Activated naive CD4-positive, alpha-beta T cell treated with anti-CD3 and anti-CD28 coated beads, Interleukin-2, amount 10 ng/mL, durations not matched to agents 7 days and 5 days (primary cell): ENCODE measurements around the gene LOXL3.
"Not testable (repeated sequence)": the region's sequence is repeated elsewhere in the genome, so short reads cannot be mapped to it uniquely, and the experiment has no call there.

Experiments used
- CTCF ChIA-PET: fragments of 350-600 bp; sonication (Branson Sonifier 250); formaldehyde crosslinking; loops from one replicate; lab custom pipeline; 2021; ENCODE audit warnings: antibody characterized with exemption; lab: Charles Lee
- DNase-seq: peaks from one replicate; pipeline ENCODE4 v3.0.0-alpha.2; 2020
- H3K27ac Mint-ChIP-seq: one replicate; pipeline ENCODE4 v1.8.0; 2021; ENCODE audit warnings: mild to moderate bottlenecking, moderate library complexity, mixed read lengths
- H3K27me3 Mint-ChIP-seq: one replicate; pipeline ENCODE4 v1.8.0; 2021; ENCODE audit warnings: mild to moderate bottlenecking, mixed read lengths
- H3K36me3 Mint-ChIP-seq: one replicate; pipeline ENCODE4 v1.8.0; 2021; ENCODE audit warnings: mixed read lengths
- H3K4me1 Mint-ChIP-seq: one replicate; pipeline ENCODE4 v1.8.0; 2021; ENCODE audit warnings: mixed read lengths
- H3K4me3 Mint-ChIP-seq: one replicate; pipeline ENCODE4 v1.8.0; 2021; ENCODE audit warnings: mild to moderate bottlenecking, moderate library complexity, mixed read lengths
- H3K9me3 Mint-ChIP-seq: one replicate; pipeline ENCODE4 v1.8.0; 2021; ENCODE audit warnings: mixed read lengths

The LOXL3 gene

GRCh38 chr2:74566076-74566753 is 12.5 kb upstream of the LOXL3 start:
- H3K4me1 Mint-ChIP-seq = peaks cover 29% of the 10 kb centered on the region
- no peaks in the 10 kb centered on the region for H3K36me3 Mint-ChIP-seq
- H3K27me3 Mint-ChIP-seq = peaks cover 13% of the 10 kb centered on the region
- no peak overlapping the region for H3K27ac Mint-ChIP-seq
- H3K9me3 Mint-ChIP-seq = no peaks in the 10 kb centered on the region
- no peak for DNase-seq
- H3K4me3 Mint-ChIP-seq = no peak overlapping the region
- CTCF ChIA-PET = interaction anchor here (3.2 to 5.3 kb wide), 2 partner anchors 11 to 20 kb away, joined by 10 to 57 read pairs; no protein-coding TSS in a partner anchor

GRCh38 chr2:74564222-74564621 is 10.5 kb upstream of the LOXL3 start:
- CTCF ChIA-PET = interaction anchor here (0.9 kb wide), 1 partner anchor 24 kb away, joined by 4 read pairs; no protein-coding TSS in a partner anchor
- DNase-seq = no peak
- peaks cover 34% of the 10 kb centered on the region for H3K4me1 Mint-ChIP-seq
- H3K27ac Mint-ChIP-seq = no peak overlapping the region
- no peaks in the 10 kb centered on the region for H3K9me3 Mint-ChIP-seq
- H3K36me3 Mint-ChIP-seq = no peaks in the 10 kb centered on the region
- H3K27me3 Mint-ChIP-seq = peaks cover 26% of the 10 kb centered on the region
- no peak overlapping the region for H3K4me3 Mint-ChIP-seq

- no peaks in the 10 kb centered on the region for H3K9me3 Mint-ChIP-seq
- H3K27me3 Mint-ChIP-seq = peaks cover 26% of the 10 kb centered on the region
- no peak for DNase-seq
- H3K27ac Mint-ChIP-seq = no peak overlapping the region
- H3K36me3 Mint-ChIP-seq = peaks cover 2% of the 10 kb centered on the region
- CTCF ChIA-PET = no interaction called here
- no peak overlapping the region for H3K4me3 Mint-ChIP-seq
- peaks cover 28% of the 10 kb centered on the region for H3K4me1 Mint-ChIP-seq
Measured at GRCh38 chr2:74562126-74562775, 8.5 kb upstream of the LOXL3 start.

- DNase-seq, H3K4me3 Mint-ChIP-seq, H3K27ac Mint-ChIP-seq, H3K9me3 Mint-ChIP-seq, CTCF ChIA-PET: not testable (repeated sequence)
- Mint-ChIP-seq H3K27me3 (peaks cover 26% of the 10 kb centered on the region), H3K36me3 (peaks cover 12% of the 10 kb centered on the region), H3K4me1 (peaks cover 25% of the 10 kb centered on the region)
Measured at GRCh38 chr2:74561022-74561421, 7.3 kb upstream of the LOXL3 start.

DNA sequence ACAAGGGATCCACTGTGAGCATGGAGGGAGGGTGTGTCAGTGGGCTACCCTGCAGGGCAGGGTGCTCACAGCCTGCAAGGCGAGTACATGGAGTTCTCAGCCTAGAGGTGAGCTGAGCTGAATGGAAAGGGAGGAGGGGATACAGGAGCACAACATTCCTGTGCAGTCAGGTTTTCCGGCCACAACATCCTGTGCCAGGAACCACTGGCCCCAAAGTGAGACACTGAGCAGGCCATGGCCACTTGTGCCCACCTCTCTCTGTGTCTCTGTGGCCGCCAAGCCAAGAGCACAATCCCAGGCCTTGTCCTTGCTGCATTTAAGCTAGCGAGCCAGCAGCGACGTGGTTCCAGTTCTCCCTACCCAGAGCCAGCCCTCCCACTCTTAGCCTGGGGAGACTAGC is 6.8 kb upstream of the LOXL3 start:
- CTCF ChIA-PET = no interaction called here
- no peak overlapping the region for H3K27ac Mint-ChIP-seq
- H3K27me3 Mint-ChIP-seq = peaks cover 26% of the 10 kb centered on the region
- no peak overlapping the region for H3K4me3 Mint-ChIP-seq
- no peak for DNase-seq
- H3K4me1 Mint-ChIP-seq = peaks cover 28% of the 10 kb centered on the region
- H3K9me3 Mint-ChIP-seq = no peaks in the 10 kb centered on the region
- H3K36me3 Mint-ChIP-seq = peaks cover 12% of the 10 kb centered on the region

DNA sequence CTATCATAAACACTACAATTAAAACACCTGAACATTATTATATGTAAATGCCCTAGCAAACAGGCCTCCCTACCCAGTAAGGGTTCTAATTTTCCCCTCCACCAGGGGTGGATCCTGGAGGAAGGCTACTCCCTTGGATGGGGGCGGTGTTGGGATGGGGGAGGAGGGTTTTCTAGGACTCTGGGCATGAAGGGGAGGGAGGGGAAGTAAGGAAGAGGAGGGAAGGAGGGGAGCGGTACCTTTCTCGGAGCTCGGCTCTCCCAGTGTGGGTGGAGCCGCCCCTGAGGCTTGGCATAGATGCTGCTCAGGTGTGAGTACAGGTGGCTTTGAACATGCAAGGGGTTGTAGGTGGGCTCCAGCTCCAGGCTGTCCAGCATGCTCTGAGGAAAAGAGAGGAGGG is 6.2 kb upstream of the LOXL3 start:
- Mint-ChIP-seq H3K9me3 (no peaks in the 10 kb centered on the region), H3K4me1 (peaks cover 34% of the 10 kb centered on the region), H3K27me3 (peaks cover 27% of the 10 kb centered on the region), H3K36me3 (peaks cover 12% of the 10 kb centered on the region), H3K4me3 (no peak overlapping the region), H3K27ac (no peak overlapping the region)
- CTCF ChIA-PET = interaction anchor here (0.7 to 1.2 kb wide), 3 partner anchors 10 to 16 kb away, joined by 3 read pairs; no protein-coding TSS in a partner anchor
- no peak for DNase-seq

- Mint-ChIP-seq H3K36me3 (peaks cover 13% of the 10 kb centered on the region), H3K27me3 (peaks cover 32% of the 10 kb centered on the region), H3K4me1 (peaks cover 36% of the 10 kb centered on the region)
Measured at GRCh38 chr2:74558284-74559230, 4.8 kb upstream of the LOXL3 start.

GRCh38 chr2:74556831-74557370 is 3.2 kb upstream of the LOXL3 start:
- Mint-ChIP-seq H3K27me3 (peaks cover 43% of the 10 kb centered on the region), H3K4me1 (peaks cover 33% of the 10 kb centered on the region), H3K4me3 (peak overlapping the region; percentile 94), H3K36me3 (peaks cover 13% of the 10 kb centered on the region), H3K9me3 (no peaks in the 10 kb centered on the region), H3K27ac (peak overlapping the region; percentile 69)
- no peak for DNase-seq
- CTCF ChIA-PET = interaction anchor here (0.9 to 3.6 kb wide), 2 partner anchors 28 to 31 kb away, joined by 3 to 11 read pairs; no protein-coding TSS in a partner anchor

More at GRCh38 chr2:74558284-74559230, 4.8 kb upstream of the LOXL3 start:
- H3K9me3 Mint-ChIP-seq = no peaks in the 10 kb centered on the region
- CTCF ChIA-PET = interaction anchor here (0.7 to 3.6 kb wide), 4 partner anchors 12 to 41 kb away, joined by 3 to 11 read pairs (median 3); no protein-coding TSS in a partner anchor
- no peak for DNase-seq
- no peak overlapping the region for H3K4me3 Mint-ChIP-seq
- H3K27ac Mint-ChIP-seq = no peak overlapping the region

GRCh38 chr2:74556159-74556558 is 2.4 kb upstream of the LOXL3 start:
- Mint-ChIP-seq H3K36me3 (peaks cover 13% of the 10 kb centered on the region), H3K27me3 (peaks cover 42% of the 10 kb centered on the region), H3K9me3 (no peaks in the 10 kb centered on the region), H3K4me1 (peaks cover 33% of the 10 kb centered on the region), H3K4me3 (peak overlapping the region; percentile 94), H3K27ac (peak overlapping the region; percentile 30)
- no peak for DNase-seq
- CTCF ChIA-PET = interaction anchor here (0.9 to 3.6 kb wide), 3 partner anchors 29 to 33 kb away, joined by 3 to 11 read pairs (median 5); no protein-coding TSS in a partner anchor

- no peaks in the 10 kb centered on the region for H3K9me3 Mint-ChIP-seq
- CTCF ChIA-PET = interaction anchor here (0.9 to 3.6 kb wide), 3 partner anchors 29 to 33 kb away, joined by 3 to 11 read pairs (median 5); no protein-coding TSS in a partner anchor
- peak overlapping the region; percentile 94 for H3K4me3 Mint-ChIP-seq
- no peak for DNase-seq
- peaks cover 33% of the 10 kb centered on the region for H3K4me1 Mint-ChIP-seq
- peak overlapping the region; percentile 89 for H3K27ac Mint-ChIP-seq
- H3K27me3 Mint-ChIP-seq = peaks cover 44% of the 10 kb centered on the region
- peaks cover 13% of the 10 kb centered on the region for H3K36me3 Mint-ChIP-seq
Measured at GRCh38 chr2:74555610-74556103, 1.9 kb upstream of the LOXL3 start.

- Mint-ChIP-seq H3K27ac (peak overlapping the region; percentile 89), H3K36me3 (peaks cover 13% of the 10 kb centered on the region), H3K4me1 (peaks cover 27% of the 10 kb centered on the region), H3K4me3 (peak overlapping the region; percentile 94), H3K27me3 (peaks cover 44% of the 10 kb centered on the region), H3K9me3 (no peaks in the 10 kb centered on the region)
- DNase-seq = peak; percentile 64
- CTCF ChIA-PET = interaction anchor here (1.8 kb wide), 1 partner anchor 34 kb away, joined by 5 read pairs; no protein-coding TSS in a partner anchor
Measured at GRCh38 chr2:74554820-74555531, 1.2 kb upstream of the LOXL3 start.

- peaks cover 36% of the 10 kb centered on the region for H3K4me1 Mint-ChIP-seq
- CTCF ChIA-PET = no interaction called here
- no peak for DNase-seq
Measured at GRCh38 chr2:74552914-74553811, 579 bp downstream of the LOXL3 start.

More at GRCh38 chr2:74552914-74553811, 579 bp downstream of the LOXL3 start:
- Mint-ChIP-seq H3K27ac (peak overlapping the region; percentile 77), H3K9me3 (no peaks in the 10 kb centered on the region), H3K36me3 (peaks cover 13% of the 10 kb centered on the region), H3K4me3 (peak overlapping the region; percentile 65), H3K27me3 (peaks cover 59% of the 10 kb centered on the region)
